Bronchial epithelial cell (primary cell): ENCODE measurements around the gene PSEN1. TPM values are rescaled to one million over a fixed set of nuclear protein-coding genes. Genes with fewer than 3 reads are reported as not detected.

Source experiments
- DNase-seq: peaks from one replicate; pipeline ENCODE4 v3.0.0-alpha.2; 2010; ENCODE audit warnings: low read depth
- FAIRE-seq: peaks from 2 replicates; lab custom pipeline; 2011; peaks lifted over from hg19 to GRCh38; lab: Jason Lieb, UNC
- H3K27me3 ChIP-seq: 2 replicates; pipeline ENCODE4 v1.5.1; 2011; ENCODE audit warnings: low read length; ENCODE audit not compliant: control insufficient read depth, insufficient read depth
- H3K36me3 ChIP-seq: 2 replicates; pipeline ENCODE4 v1.5.1; 2011; ENCODE audit warnings: low read length; ENCODE audit not compliant: control insufficient read depth, insufficient read depth
- H3K4me3 ChIP-seq: 2 replicates; pipeline ENCODE4 v1.5.1; 2011; ENCODE audit warnings: mild to moderate bottlenecking, low read depth, low read length, control low read depth
- total RNA-seq: library from RNA; depleted of rRNA; stranded (reverse); fragments of >200 nt; gene quantifications from 2 replicates; pipeline ENCODE4 v1.2.1, GENCODE V29; 2014
- TF ChIP-seq, protein P1 (sequence below): IDR thresholded peaks from 2 replicates; pipeline ENCODE4 v1.5.1; 2011; ENCODE audit warnings: mild to moderate bottlenecking, moderate library complexity, low read length, control low read depth, inconsistent platforms; ENCODE audit not compliant: insufficient read depth, severe bottlenecking

PSEN1 gene
- total RNA-seq, 1 donor from 2014 or later = 86.1 TPM

DNA sequence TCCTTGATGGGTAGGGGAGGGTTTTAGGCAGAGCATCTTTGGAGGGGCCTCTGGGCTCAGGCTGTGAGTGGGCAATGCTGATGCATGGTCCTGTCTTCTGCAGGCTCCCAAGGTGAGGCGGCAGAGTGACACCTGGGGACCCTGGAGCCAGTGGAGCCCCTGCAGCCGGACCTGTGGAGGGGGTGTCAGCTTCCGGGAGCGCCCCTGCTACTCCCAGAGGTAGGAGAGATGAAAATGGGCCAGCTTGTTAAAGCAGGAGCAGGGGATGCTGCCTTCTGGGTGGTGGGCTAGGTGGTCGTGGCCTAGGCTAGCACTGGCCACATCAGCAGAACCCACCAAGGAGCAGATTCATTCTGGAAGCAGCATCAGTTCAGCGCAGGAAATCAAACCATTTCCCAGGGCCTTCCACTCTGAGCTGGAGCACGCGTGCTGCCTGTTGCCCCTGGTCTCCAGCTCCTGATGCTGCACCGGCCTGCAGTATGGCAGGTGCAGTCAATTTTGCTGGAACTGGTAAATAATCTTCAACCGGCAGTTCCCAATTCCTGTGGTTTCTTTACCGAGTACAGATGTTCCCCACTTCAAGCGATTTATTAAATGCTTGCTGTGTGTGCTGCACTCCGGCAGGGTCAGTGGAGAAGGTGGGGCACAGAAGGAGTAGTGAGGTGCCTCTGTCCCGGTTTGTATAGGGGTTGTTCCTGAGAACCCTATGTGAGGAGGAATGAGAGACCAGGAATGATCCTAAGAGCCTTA, 108.4 kb downstream of the PSEN1 start:
- peaks cover 2% of the 10 kb centered on the region for H3K27me3 ChIP-seq
- DNase-seq (no peak), FAIRE-seq (peak; percentile 23)
- no peaks in the 10 kb centered on the region for H3K36me3 ChIP-seq
- TF ChIP-seq, protein P1, sequence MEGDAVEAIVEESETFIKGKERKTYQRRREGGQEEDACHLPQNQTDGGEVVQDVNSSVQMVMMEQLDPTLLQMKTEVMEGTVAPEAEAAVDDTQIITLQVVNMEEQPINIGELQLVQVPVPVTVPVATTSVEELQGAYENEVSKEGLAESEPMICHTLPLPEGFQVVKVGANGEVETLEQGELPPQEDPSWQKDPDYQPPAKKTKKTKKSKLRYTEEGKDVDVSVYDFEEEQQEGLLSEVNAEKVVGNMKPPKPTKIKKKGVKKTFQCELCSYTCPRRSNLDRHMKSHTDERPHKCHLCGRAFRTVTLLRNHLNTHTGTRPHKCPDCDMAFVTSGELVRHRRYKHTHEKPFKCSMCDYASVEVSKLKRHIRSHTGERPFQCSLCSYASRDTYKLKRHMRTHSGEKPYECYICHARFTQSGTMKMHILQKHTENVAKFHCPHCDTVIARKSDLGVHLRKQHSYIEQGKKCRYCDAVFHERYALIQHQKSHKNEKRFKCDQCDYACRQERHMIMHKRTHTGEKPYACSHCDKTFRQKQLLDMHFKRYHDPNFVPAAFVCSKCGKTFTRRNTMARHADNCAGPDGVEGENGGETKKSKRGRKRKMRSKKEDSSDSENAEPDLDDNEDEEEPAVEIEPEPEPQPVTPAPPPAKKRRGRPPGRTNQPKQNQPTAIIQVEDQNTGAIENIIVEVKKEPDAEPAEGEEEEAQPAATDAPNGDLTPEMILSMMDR = no peak
- H3K4me3 ChIP-seq = no peak overlapping the region

DNA sequence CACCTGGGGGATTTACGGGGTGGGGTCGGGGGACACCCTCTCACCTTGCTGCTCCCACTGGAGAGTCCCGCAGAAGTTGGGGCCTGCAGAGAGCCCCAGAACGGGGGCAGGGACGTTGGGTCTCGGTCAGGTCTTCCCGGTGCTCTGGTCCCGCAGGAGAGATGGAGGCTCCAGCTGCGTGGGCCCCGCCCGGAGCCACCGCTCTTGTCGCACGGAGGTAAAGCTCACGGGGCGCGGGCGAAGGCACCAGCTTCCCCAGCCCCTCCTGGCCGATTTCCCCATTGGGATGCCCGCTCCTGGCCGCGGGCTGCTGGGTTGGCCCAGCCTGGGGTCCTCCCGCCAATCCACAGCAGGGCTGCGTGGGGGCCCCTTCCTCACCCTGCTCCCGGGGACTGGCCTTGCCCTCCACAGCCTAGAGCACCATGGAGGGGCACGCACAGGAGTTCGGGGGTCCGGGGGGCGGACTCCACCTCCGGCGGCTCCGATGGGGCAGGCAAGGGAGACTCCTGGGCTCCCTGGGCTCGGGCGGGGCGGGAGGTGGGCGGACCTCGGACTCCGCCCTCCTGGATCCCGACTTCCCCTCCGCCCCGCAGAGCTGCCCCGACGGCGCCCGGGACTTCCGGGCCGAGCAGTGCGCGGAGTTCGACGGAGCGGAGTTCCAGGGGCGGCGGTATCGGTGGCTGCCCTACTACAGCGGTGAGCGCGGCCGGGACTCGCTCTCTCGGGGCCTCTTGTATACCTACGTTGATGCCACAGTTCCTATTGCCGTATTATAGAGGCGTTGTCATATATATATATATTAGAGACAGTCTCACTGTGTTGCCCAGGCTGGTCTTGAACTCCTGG, 109.4 kb downstream of the PSEN1 start:
- FAIRE-seq = no peak

GRCh38 chr14:73246387-73247150, 110.3 kb downstream of the PSEN1 start:
- H3K36me3 ChIP-seq = no peaks in the 10 kb centered on the region
- TF ChIP-seq, protein P1 = no peak
- FAIRE-seq (no peak), DNase-seq (no peak)
- H3K27me3 ChIP-seq = no peaks in the 10 kb centered on the region
- peak overlapping the region; percentile 45 for H3K4me3 ChIP-seq

More for the DNA sequence above, 109.4 kb downstream of the PSEN1 start:
- peak; percentile 39 for DNase-seq
- TF ChIP-seq, protein P1 = no peak
- H3K27me3 ChIP-seq = no peaks in the 10 kb centered on the region
- peak overlapping the region; percentile 45 for H3K4me3 ChIP-seq
- no peaks in the 10 kb centered on the region for H3K36me3 ChIP-seq

DNA sequence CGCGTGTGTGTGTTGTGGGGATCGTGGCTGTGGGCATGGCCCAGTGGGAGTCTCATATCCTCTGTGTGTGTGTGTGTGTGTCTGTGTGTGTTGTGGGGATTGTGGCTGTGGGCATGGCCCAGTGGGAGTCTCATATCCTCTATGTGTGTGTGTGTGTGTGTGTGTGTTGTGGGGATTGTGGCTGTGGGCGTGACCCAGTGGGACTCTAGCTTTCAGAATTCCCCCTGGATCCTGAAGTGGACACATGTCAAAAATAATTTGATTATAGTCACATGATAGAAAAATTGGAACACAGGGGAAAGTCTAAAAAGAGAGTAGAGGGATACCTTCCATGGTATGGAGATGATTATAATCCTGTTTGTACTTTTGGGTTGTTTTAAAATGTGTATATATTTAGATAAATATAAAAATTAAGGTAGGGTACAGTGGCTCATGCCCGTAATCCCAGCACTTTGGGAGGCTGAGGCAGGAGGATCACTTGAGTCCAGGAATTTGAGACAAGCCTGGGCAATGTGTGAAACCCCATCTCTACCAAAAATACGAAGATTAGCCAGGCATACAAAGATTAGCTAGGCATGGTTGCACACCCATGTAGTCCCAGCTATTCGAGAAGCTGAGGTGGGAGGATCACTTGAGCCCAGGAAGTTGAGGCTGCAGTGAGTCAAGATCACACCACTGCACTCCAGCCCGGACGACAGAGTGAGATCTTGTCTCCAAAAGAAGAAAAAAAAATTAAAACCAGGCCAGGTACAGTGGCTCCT, 112.0 kb downstream of the PSEN1 start:
- Histone ChIP-seq H3K36me3 (peaks cover 1% of the 10 kb centered on the region), H3K4me3 (no peak overlapping the region), H3K27me3 (no peaks in the 10 kb centered on the region)
- TF ChIP-seq, protein P1 = no peak
- DNase-seq = peak; percentile 82
- FAIRE-seq = no peak

- H3K4me3 ChIP-seq = no peak overlapping the region
- FAIRE-seq = no peak
- H3K36me3 ChIP-seq = peaks cover 1% of the 10 kb centered on the region
- no peak for DNase-seq
- TF ChIP-seq, protein P1 = no peak
- no peaks in the 10 kb centered on the region for H3K27me3 ChIP-seq
Observed at GRCh38 chr14:73249108-73249507, 112.8 kb downstream of the PSEN1 start.
